WERI-Rb-1 (cell line): ENCODE data around the gene SLC16A3.

Source experiments
- DNase-seq: peaks from one replicate; pipeline ENCODE4 v3.0.0-alpha.2; 2020
- H3K27ac ChIP-seq: fragments of 250-450 bp; sonication (Bioruptor Pico); 2 replicates; pipeline ENCODE4 v1.5.1; 2020; ENCODE audit warnings: mild to moderate bottlenecking, moderate library complexity
- H3K27me3 ChIP-seq: fragments of 250-450 bp; sonication (Bioruptor Pico); 2 replicates; pipeline ENCODE4 v1.5.1; 2021; ENCODE audit warnings: mild to moderate bottlenecking, low read depth, moderate library complexity; ENCODE audit not compliant: insufficient read depth, severe bottlenecking
- H3K36me3 ChIP-seq: fragments of 250-450 bp; sonication (Bioruptor Pico); 2 replicates; pipeline ENCODE4 v1.5.1; 2020; ENCODE audit warnings: mild to moderate bottlenecking, moderate library complexity
- H3K4me3 ChIP-seq: 2 replicates; pipeline ENCODE4 v1.5.1; 2011; ENCODE audit warnings: low read depth, mild to moderate bottlenecking, control low read depth, low read length
- H3K9me3 ChIP-seq: fragments of 250-450 bp; sonication (Bioruptor Pico); 2 replicates; pipeline ENCODE4 v1.5.1; 2021; ENCODE audit warnings: mild to moderate bottlenecking, moderate library complexity; ENCODE audit not compliant: severe bottlenecking
- CTCF ChIP-seq: IDR thresholded peaks from 2 replicates; pipeline ENCODE4 v1.5.1; 2011; ENCODE audit warnings: low read depth, mild to moderate bottlenecking, control low read depth, inconsistent platforms, low read length

Gene SLC16A3

GRCh38 chr17:82232876-82233785 lies 4.3 kb downstream of the SLC16A3 start:
- Histone ChIP-seq H3K27me3 (no peaks in the 10 kb centered on the region), H3K27ac (no peak overlapping the region), H3K4me3 (no peak overlapping the region), H3K9me3 (peaks cover 6% of the 10 kb centered on the region), H3K36me3 (peaks cover 8% of the 10 kb centered on the region; the same call in 1 of the 2 replicates)
- TF ChIP-seq CTCF, result no peak
- no peak for DNase-seq

- Histone ChIP-seq H3K9me3 (peaks cover 3% of the 10 kb centered on the region), H3K36me3 (peaks cover 10% of the 10 kb centered on the region), H3K27me3 (no peaks in the 10 kb centered on the region), H3K4me3 (no peak overlapping the region), H3K27ac (no peak overlapping the region; the same call in 1 of the 2 replicates)
- DNase-seq, result no peak
- no peak for TF ChIP-seq CTCF
Observed at GRCh38 chr17:82234211-82235055, 5.6 kb downstream of the SLC16A3 start.

- Histone ChIP-seq H3K27ac (no peak overlapping the region), H3K27me3 (no peaks in the 10 kb centered on the region), H3K4me3 (no peak overlapping the region), H3K36me3 (peaks cover 17% of the 10 kb centered on the region), H3K9me3 (peaks cover 3% of the 10 kb centered on the region)
- no peak for DNase-seq
- TF ChIP-seq CTCF, result no peak
Observed at GRCh38 chr17:82235056-82235774, 6.4 kb downstream of the SLC16A3 start.

GRCh38 chr17:82235775-82236141 lies 6.9 kb downstream of the SLC16A3 start:
- Histone ChIP-seq H3K36me3 (peaks cover 23% of the 10 kb centered on the region), H3K27me3 (no peaks in the 10 kb centered on the region), H3K27ac (peak overlapping the region; percentile 26), H3K9me3 (peaks cover 3% of the 10 kb centered on the region), H3K4me3 (no peak overlapping the region)
- DNase-seq, result no peak
- no peak for TF ChIP-seq CTCF

- Histone ChIP-seq H3K9me3 (peaks cover 3% of the 10 kb centered on the region), H3K27me3 (no peaks in the 10 kb centered on the region), H3K27ac (peak overlapping the region; percentile 26), H3K36me3 (peaks cover 29% of the 10 kb centered on the region), H3K4me3 (no peak overlapping the region)
- peak; percentile 84 for DNase-seq
- TF ChIP-seq CTCF, result peak; percentile 98
Observed at GRCh38 chr17:82236142-82236971, 7.5 kb downstream of the SLC16A3 start.
